Trophoblast cell (in vitro differentiated cells and primary cell): ENCODE measurements around the gene EXOSC2.

Source experiments
- DNase-seq, 2 donors: peaks; one replicate each; pipeline ENCODE4 v3.0.0-alpha.2; 2016
- H2AFZ ChIP-seq: 2 replicates; pipeline ENCODE4 v1.6.1; 2013; ENCODE audit warnings: low read length, moderate library complexity, mild to moderate bottlenecking; ENCODE audit not compliant: insufficient read depth, poor library complexity
- H2AK5ac ChIP-seq: 2 replicates; pipeline ENCODE4 v1.6.1; 2013; ENCODE audit warnings: mild to moderate bottlenecking, low read length
- H2BK120ac ChIP-seq: 2 replicates; pipeline ENCODE4 v1.6.1; 2013; ENCODE audit warnings: low read length, mild to moderate bottlenecking, moderate library complexity; ENCODE audit not compliant: insufficient read depth, poor library complexity
- H2BK12ac ChIP-seq: 2 replicates; pipeline ENCODE4 v1.6.1; 2013; ENCODE audit warnings: mild to moderate bottlenecking, low read length, moderate library complexity
- H2BK5ac ChIP-seq: 2 replicates; pipeline ENCODE4 v1.6.1; 2013; ENCODE audit warnings: low read length, low read depth, moderate library complexity, mild to moderate bottlenecking; ENCODE audit not compliant: poor library complexity
- H3K14ac ChIP-seq: 2 replicates; pipeline ENCODE4 v1.6.1; 2013; ENCODE audit warnings: mild to moderate bottlenecking, low read length
- H3K18ac ChIP-seq: 2 replicates; pipeline ENCODE4 v1.6.1; 2013; ENCODE audit warnings: mild to moderate bottlenecking, low read length
- H3K23ac ChIP-seq: 2 replicates; pipeline ENCODE4 v1.6.1; 2013; ENCODE audit warnings: low read length
- H3K27ac ChIP-seq: 2 replicates; pipeline ENCODE4 v1.5.1; 2013; ENCODE audit warnings: low read depth, mild to moderate bottlenecking, inconsistent platforms, low read length, moderate library complexity
- H3K27me3 ChIP-seq: 2 replicates; pipeline ENCODE4 v1.6.1; 2013; ENCODE audit warnings: inconsistent platforms, mild to moderate bottlenecking, low read length, moderate library complexity; ENCODE audit not compliant: insufficient read depth
- H3K36me3 ChIP-seq, 2 experiments: 1 replicate in 1 of 2; 2 replicates in 1 of 2; pipeline ENCODE4 v1.6.1; 2013; ENCODE audit warnings: low read length in 2 of 2, mild to moderate bottlenecking in 2 of 2, moderate library complexity in 1 of 2; ENCODE audit not compliant: insufficient read depth in 2 of 2, control insufficient read depth in 1 of 2
- H3K4ac ChIP-seq: 2 replicates; pipeline ENCODE4 v1.6.1; 2013; ENCODE audit warnings: low read depth, mild to moderate bottlenecking, low read length, moderate library complexity
- H3K4me1 ChIP-seq, 2 experiments: 1 replicate in 1 of 2; 2 replicates in 1 of 2; pipeline ENCODE4 v1.6.1; 2013; ENCODE audit warnings: low read length in 2 of 2, mild to moderate bottlenecking in 2 of 2, moderate library complexity in 1 of 2; ENCODE audit not compliant: insufficient read depth in 2 of 2, control insufficient read depth in 1 of 2
- H3K4me2 ChIP-seq: 2 replicates; pipeline ENCODE4 v1.6.1; 2013; ENCODE audit warnings: inconsistent platforms, mild to moderate bottlenecking, low read length, moderate library complexity
- H3K4me3 ChIP-seq: 2 replicates; pipeline ENCODE4 v1.5.1; 2013; ENCODE audit warnings: mild to moderate bottlenecking, low read depth, low read length, inconsistent platforms
- H3K79me1 ChIP-seq: one replicate; pipeline ENCODE4 v1.6.1; 2013; ENCODE audit warnings: low read length
- H3K79me2 ChIP-seq: 2 replicates; pipeline ENCODE4 v1.6.1; 2013; ENCODE audit warnings: low read length, mild to moderate bottlenecking; ENCODE audit not compliant: control insufficient read depth, insufficient read depth, poor library complexity
- H3K9ac ChIP-seq: 2 replicates; pipeline ENCODE4 v1.6.1; 2013; ENCODE audit warnings: mild to moderate bottlenecking, low read length
- H3K9me3 ChIP-seq: 2 replicates; pipeline ENCODE4 v1.6.1; 2013; ENCODE audit warnings: low read depth, mild to moderate bottlenecking, control low read depth, inconsistent platforms, low read length; ENCODE audit not compliant: insufficient read depth
- H4K12ac ChIP-seq: 2 replicates; pipeline ENCODE4 v1.6.1; 2013; ENCODE audit warnings: low read depth, mild to moderate bottlenecking, low read length, moderate library complexity
- H4K8ac ChIP-seq: 2 replicates; pipeline ENCODE4 v1.6.1; 2013; ENCODE audit warnings: low read depth, mild to moderate bottlenecking, low read length, moderate library complexity
- H4K91ac ChIP-seq: one replicate; pipeline ENCODE4 v1.6.1; 2013; ENCODE audit warnings: low read depth, mild to moderate bottlenecking, low read length, moderate library complexity
- WGBS: extraction: QIAGEN DNeasy Blood & Tissue Kit; methylation state at CpG from one replicate; pipeline ENCODE4 v1.1.7; 2013; ENCODE audit warnings: missing lambda C conversion rate; ENCODE audit not compliant: insufficient read length, insufficient coverage; ENCODE audit errors: extremely low coverage; 5-methylcytosine and 5-hydroxymethylcytosine counted together

The EXOSC2 gene

DNA sequence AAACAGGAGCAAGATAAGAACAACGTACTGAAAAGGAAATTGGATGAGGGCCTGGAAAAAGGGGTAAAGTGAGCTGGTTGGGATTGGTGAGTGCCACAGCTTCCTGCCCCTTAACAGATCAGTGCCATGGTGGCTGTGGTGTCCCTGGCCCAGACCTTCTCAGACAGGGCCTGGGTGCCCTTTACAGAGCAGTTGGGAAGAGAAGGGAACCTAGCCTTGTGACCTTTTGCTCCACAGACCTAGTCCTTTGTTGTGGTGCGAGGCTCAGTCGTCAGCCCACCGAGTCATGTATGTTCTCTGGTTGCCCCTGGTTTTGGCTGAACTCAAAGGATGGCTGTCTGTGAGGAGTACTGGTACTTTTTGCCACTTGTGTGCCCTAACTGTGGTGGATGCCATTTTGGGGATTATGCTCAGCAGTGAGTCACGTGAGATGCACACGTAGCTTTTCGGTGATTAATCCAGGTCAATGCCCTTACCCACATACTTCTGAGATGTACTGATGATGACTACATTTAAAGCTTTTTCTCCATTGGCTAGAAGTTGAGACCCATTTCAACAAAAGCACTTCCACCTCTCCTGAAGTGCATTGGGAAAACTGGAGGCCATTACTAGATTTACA is 48.4 kb downstream of the EXOSC2 start:
- no CpG with 5 or more reads among the region's 7 CpGs for WGBS
- no peak overlapping the region for H2BK5ac ChIP-seq
- H3K79me2 ChIP-seq, result no peaks in the 10 kb centered on the region
- no peak overlapping the region for H2AFZ ChIP-seq
- H4K12ac ChIP-seq, result no peak overlapping the region
- no peak overlapping the region for H3K23ac ChIP-seq
- H3K36me3 ChIP-seq, result no peaks in the 10 kb centered on the region
- H2BK120ac ChIP-seq, result no peak overlapping the region
- no peak overlapping the region for H3K4ac ChIP-seq
- no peak overlapping the region for H3K14ac ChIP-seq
- H3K27me3 ChIP-seq, result no peaks in the 10 kb centered on the region
- H3K79me1 ChIP-seq, result no peaks in the 10 kb centered on the region
- no peak overlapping the region for H3K4me2 ChIP-seq
- H2BK12ac ChIP-seq, result no peak overlapping the region
- no peaks in the 10 kb centered on the region for H3K9me3 ChIP-seq
- H3K27ac ChIP-seq, result no peak overlapping the region
- no peak overlapping the region for H4K8ac ChIP-seq
- no peak overlapping the region for H3K18ac ChIP-seq
- peak in 1 of 2 donors; percentile 18 for DNase-seq
- no peak overlapping the region for H3K4me3 ChIP-seq
- H3K4me1 ChIP-seq, result no peaks in the 10 kb centered on the region
- no peak overlapping the region for H4K91ac ChIP-seq
- no peak overlapping the region for H3K9ac ChIP-seq
- H2AK5ac ChIP-seq, result no peak overlapping the region

DNA sequence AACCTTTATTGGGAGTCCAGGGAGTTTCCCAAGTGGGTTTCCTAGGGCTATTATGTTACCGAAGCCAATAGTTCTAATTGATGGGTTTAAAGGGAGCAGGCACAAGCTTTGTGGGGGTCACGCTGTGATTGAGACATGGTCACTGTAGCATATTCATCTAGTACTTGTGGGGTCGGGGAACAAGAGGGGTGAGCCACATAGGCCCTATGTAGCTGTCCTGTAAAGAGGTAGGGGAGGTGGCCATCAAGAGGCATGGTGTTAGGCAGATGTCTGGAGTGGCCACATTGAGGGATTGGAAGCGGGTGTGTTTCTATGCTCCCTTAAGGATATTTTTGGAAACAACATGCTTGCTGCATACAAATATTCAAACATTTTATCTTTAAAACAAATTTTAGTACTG is 50.1 kb downstream of the EXOSC2 start:
- no peak for DNase-seq
- Histone ChIP-seq H2AK5ac (no peak overlapping the region), H3K9ac (no peak overlapping the region), H3K79me1 (no peaks in the 10 kb centered on the region), H3K23ac (no peak overlapping the region), H3K9me3 (no peaks in the 10 kb centered on the region), H3K79me2 (no peaks in the 10 kb centered on the region), H3K4me2 (no peak overlapping the region), H2BK12ac (no peak overlapping the region), H2BK120ac (no peak overlapping the region), H3K4me3 (no peak overlapping the region), H3K18ac (no peak overlapping the region), H4K91ac (no peak overlapping the region), H2AFZ (no peak overlapping the region), H4K12ac (no peak overlapping the region), H3K36me3 (no peaks in the 10 kb centered on the region), H3K27me3 (no peaks in the 10 kb centered on the region), H3K4ac (no peak overlapping the region), H4K8ac (no peak overlapping the region), H3K14ac (no peak overlapping the region), H2BK5ac (no peak overlapping the region), H3K4me1 (no peaks in the 10 kb centered on the region), H3K27ac (no peak overlapping the region)
- no CpG with 5 or more reads among the region's 4 CpGs for WGBS

DNA sequence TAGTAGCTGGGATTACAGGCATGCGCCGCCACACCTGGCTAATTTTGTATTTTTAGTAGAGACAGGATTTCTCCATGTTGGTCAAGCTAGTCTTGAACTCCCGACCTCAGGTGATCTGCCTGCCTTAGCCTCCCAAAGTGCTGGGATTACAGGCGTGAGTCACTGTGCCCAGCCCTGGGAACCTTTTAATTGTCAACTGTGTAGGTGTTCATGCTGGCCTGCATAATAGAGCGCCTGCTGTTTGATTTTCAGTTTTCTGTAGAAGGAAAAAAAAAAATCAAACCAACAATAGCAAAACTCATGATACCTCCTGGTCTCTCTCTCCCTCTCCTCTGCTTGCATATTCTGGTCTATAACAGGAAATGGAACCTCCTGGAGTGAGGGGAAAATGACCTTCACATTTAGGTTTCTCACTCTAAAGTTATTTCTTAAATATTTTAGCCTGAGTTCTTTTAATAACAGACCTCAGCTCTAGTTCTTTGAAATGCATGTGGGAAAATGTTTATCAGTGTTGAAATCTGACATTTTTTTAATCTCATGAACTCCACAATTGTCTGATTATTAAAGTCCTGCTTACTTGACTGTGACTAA is 51.7 kb downstream of the EXOSC2 start:
- Histone ChIP-seq H2BK5ac (no peak overlapping the region), H3K79me2 (no peaks in the 10 kb centered on the region), H3K4me2 (no peak overlapping the region), H3K27me3 (no peaks in the 10 kb centered on the region), H2AFZ (no peak overlapping the region), H4K91ac (no peak overlapping the region), H2AK5ac (no peak overlapping the region), H3K4me1 (no peaks in the 10 kb centered on the region), H4K12ac (no peak overlapping the region), H3K4ac (no peak overlapping the region), H4K8ac (no peak overlapping the region), H3K9ac (no peak overlapping the region), H2BK120ac (no peak overlapping the region), H3K36me3 (no peaks in the 10 kb centered on the region), H3K4me3 (no peak overlapping the region), H3K79me1 (no peaks in the 10 kb centered on the region), H3K9me3 (no peaks in the 10 kb centered on the region), H2BK12ac (no peak overlapping the region), H3K14ac (no peak overlapping the region), H3K23ac (no peak overlapping the region), H3K18ac (no peak overlapping the region), H3K27ac (no peak overlapping the region)
- peak in 1 of 2 donors; percentile 40 for DNase-seq
- no CpG with 5 or more reads among the region's 5 CpGs for WGBS

DNA sequence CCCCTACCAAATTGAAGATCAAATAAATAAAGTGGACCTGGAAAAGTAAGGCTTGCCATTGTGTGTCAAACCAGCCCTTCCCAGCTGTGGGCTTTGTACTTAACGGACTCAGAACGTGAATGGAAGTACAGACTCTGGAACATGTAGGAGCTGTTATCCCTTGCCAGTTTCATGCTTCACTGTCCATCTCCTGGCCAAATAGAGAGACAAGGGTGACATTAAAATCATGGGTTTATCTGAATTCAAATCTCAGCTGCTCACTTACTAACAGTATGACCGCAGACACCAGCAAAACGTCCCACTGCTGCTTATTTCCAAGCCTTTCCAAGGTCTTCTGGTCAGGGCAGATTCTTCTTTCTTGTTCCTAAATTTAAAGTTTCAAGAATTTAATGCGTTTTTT is 52.2 kb downstream of the EXOSC2 start:
- H3K23ac ChIP-seq, result no peak overlapping the region
- H2BK5ac ChIP-seq, result no peak overlapping the region
- DNase-seq, result no peak
- no peak overlapping the region for H4K12ac ChIP-seq
- no peak overlapping the region for H2BK120ac ChIP-seq
- no peak overlapping the region for H3K27ac ChIP-seq
- no peak overlapping the region for H2AFZ ChIP-seq
- no peaks in the 10 kb centered on the region for H3K36me3 ChIP-seq
- H2AK5ac ChIP-seq, result no peak overlapping the region
- no peak overlapping the region for H2BK12ac ChIP-seq
- no peak overlapping the region for H3K4me2 ChIP-seq
- no peak overlapping the region for H3K18ac ChIP-seq
- no peak overlapping the region for H3K4me3 ChIP-seq
- no peaks in the 10 kb centered on the region for H3K9me3 ChIP-seq
- WGBS, result no CpG with 5 or more reads among the region's 5 CpGs
- H3K4me1 ChIP-seq, result no peaks in the 10 kb centered on the region
- H3K79me2 ChIP-seq, result no peaks in the 10 kb centered on the region
- H4K8ac ChIP-seq, result no peak overlapping the region
- no peak overlapping the region for H3K14ac ChIP-seq
- H3K9ac ChIP-seq, result no peak overlapping the region
- no peaks in the 10 kb centered on the region for H3K79me1 ChIP-seq
- no peaks in the 10 kb centered on the region for H3K27me3 ChIP-seq
- H3K4ac ChIP-seq, result no peak overlapping the region
- no peak overlapping the region for H4K91ac ChIP-seq
